Omental fat pad (tissue), 4 donors: ENCODE results near the gene TNFAIP3. TPM values are rescaled to one million over a fixed set of nuclear protein-coding genes. Genes with fewer than 3 reads are reported as not detected.

Experiments used
- ATAC-seq: fragments of 150-250 bp; one replicate; pipeline ENCODE4 v1.9.1; 2016; ENCODE audit warnings: mild to moderate bottlenecking, moderate library complexity; ENCODE audit not compliant: low FRiP score
- DNase-seq: peaks from one replicate; pipeline ENCODE4 v3.0.0-alpha.2; 2019; ENCODE audit warnings: low spot score
- CTCF ChIP-seq, 3 donors: fragments of 450-650 bp; IDR thresholded peaks; one replicate each; pipeline ENCODE4 v1.5.1; 2016 to 2017; ENCODE audit warnings: antibody characterized with exemption in 3 of 3, mild to moderate bottlenecking in 3 of 3, moderate library complexity in 2 of 3
- total RNA-seq, 4 donors: library from RNA; depleted of rRNA; stranded (reverse); fragments of >200 nt; gene quantifications; one replicate each; pipeline ENCODE4 v1.1.0, GENCODE V29; 2016

The TNFAIP3 gene
- total RNA-seq, 4 donors from 2014 or later, result 24.2 to 250 (median 44.5) TPM

GRCh38 chr6:137853569-137854213, 13.4 kb upstream of the TNFAIP3 start:
- DNase-seq (no peak), ATAC-seq (peak; percentile 27)
- no peak for TF ChIP-seq CTCF (IDR thresholded peaks at IDR 0.05)

GRCh38 chr6:137856138-137856898, 10.7 kb upstream of the TNFAIP3 start:
- TF ChIP-seq CTCF (IDR thresholded peaks at IDR 0.05), result no peak
- no peak for ATAC-seq
- no peak for DNase-seq

GRCh38 chr6:137859025-137859424, 8.0 kb upstream of the TNFAIP3 start:
- DNase-seq, result no peak
- no peak for ATAC-seq
- no peak for TF ChIP-seq CTCF (IDR thresholded peaks at IDR 0.05)

GRCh38 chr6:137860394-137861005, 6.6 kb upstream of the TNFAIP3 start:
- DNase-seq (no peak), ATAC-seq (no peak)
- no peak for TF ChIP-seq CTCF (IDR thresholded peaks at IDR 0.05)

- TF ChIP-seq CTCF (IDR thresholded peaks at IDR 0.05), result no peak
- ATAC-seq, result no peak
Observed at GRCh38 chr6:137861550-137862337, 5.3 kb upstream of the TNFAIP3 start.

GRCh38 chr6:137862419-137863090, 4.5 kb upstream of the TNFAIP3 start:
- DNase-seq, result no peak
- no peak for ATAC-seq
- no peak for TF ChIP-seq CTCF (IDR thresholded peaks at IDR 0.05)

More at GRCh38 chr6:137861550-137862337, 5.3 kb upstream of the TNFAIP3 start:
- DNase-seq, result no peak
